ENCODE results near the gene IRAK1BP1. TPM values are rescaled to one million over a fixed set of nuclear protein-coding genes. Genes with fewer than 3 reads are reported as not detected.

Gene IRAK1BP1
- total RNA-seq, 1 donor from 2014 or later, result 3.0 TPM

GRCh38 chr6:78861509-78861908, 5.8 kb upstream of the IRAK1BP1 start:
- Mint-ChIP-seq H3K4me1 (peaks cover 2% of the 10 kb centered on the region), H3K4me3 (no peak overlapping the region), H3K36me3 (ENCODE audit: low read depth) (no peaks in the 10 kb centered on the region), H3K27ac (no peak overlapping the region), H3K9me3 (no peaks in the 10 kb centered on the region), H3K27me3 (no peaks in the 10 kb centered on the region)
- no peak for ATAC-seq (ENCODE audit: low read depth)
- intact Hi-C loops (cut with micrococcal nuclease), result no loop called here
- TF ChIP-seq CTCF (IDR thresholded peaks at IDR 0.05), result no peak
- ChIA-PET CTCF (no interaction called here), POLR2A (no interaction called here)
- DNase-seq, result no peak

- no peak overlapping the region for H3K27ac Mint-ChIP-seq
These were observed 3.8 kb upstream of the IRAK1BP1 start for GRCh38 chr6:78863576-78863975.

GRCh38 chr6:78864957-78865356, 2.4 kb upstream of the IRAK1BP1 start:
- Mint-ChIP-seq H3K27ac (no peak overlapping the region), H3K9me3 (no peaks in the 10 kb centered on the region), H3K4me3 (no peak overlapping the region), H3K36me3 (ENCODE audit: low read depth) (peaks cover 5% of the 10 kb centered on the region), H3K27me3 (no peaks in the 10 kb centered on the region), H3K4me1 (peaks cover 20% of the 10 kb centered on the region)
- no peak for TF ChIP-seq CTCF (IDR thresholded peaks at IDR 0.05)
- ChIA-PET CTCF (no interaction called here), POLR2A (no interaction called here)
- no peak for ATAC-seq (ENCODE audit: low read depth)
- intact Hi-C loops (cut with micrococcal nuclease), result loop anchor here (5.0 kb wide), 3 partner anchors 92 to 1137 kb away; partner anchors contain the start of genes LCA5 and TTK
- DNase-seq, result no peak

More at GRCh38 chr6:78863576-78863975, 3.8 kb upstream of the IRAK1BP1 start:
- TF ChIP-seq CTCF (IDR thresholded peaks at IDR 0.05), result no peak
- no peaks in the 10 kb centered on the region for H3K27me3 Mint-ChIP-seq
- H3K4me3 Mint-ChIP-seq, result no peak overlapping the region
- intact Hi-C loops (cut with micrococcal nuclease), result no loop called here
- no peaks in the 10 kb centered on the region for H3K9me3 Mint-ChIP-seq
- no peak for ATAC-seq (ENCODE audit: low read depth)
- DNase-seq, result no peak
- CTCF ChIA-PET, result no interaction called here
- H3K36me3 Mint-ChIP-seq (ENCODE audit: low read depth), result peaks cover 5% of the 10 kb centered on the region
- peaks cover 20% of the 10 kb centered on the region for H3K4me1 Mint-ChIP-seq
- POLR2A ChIA-PET, result no interaction called here

GRCh38 chr6:78867020-78867369, 356 bp upstream of the IRAK1BP1 start:
- DNase-seq, result no peak
- peaks cover 20% of the 10 kb centered on the region for H3K4me1 Mint-ChIP-seq
- peaks cover 5% of the 10 kb centered on the region for H3K36me3 Mint-ChIP-seq (ENCODE audit: low read depth)
- peak overlapping the region; percentile 98 for H3K27ac Mint-ChIP-seq
- ChIA-PET CTCF (no interaction called here), POLR2A (interaction anchor here (0.7 to 1.2 kb wide), 2 partner anchors 211 to 367 kb away, joined by 3 to 8 read pairs; partner anchors contain the start of genes HMGN3 and PHIP)
- no peak for TF ChIP-seq CTCF (IDR thresholded peaks at IDR 0.05)
- H3K27me3 Mint-ChIP-seq, result no peaks in the 10 kb centered on the region
- peak; percentile 38 for ATAC-seq (ENCODE audit: low read depth)
- H3K4me3 Mint-ChIP-seq, result peak overlapping the region; percentile 99
- H3K9me3 Mint-ChIP-seq, result no peaks in the 10 kb centered on the region
- intact Hi-C loops (cut with micrococcal nuclease), result loop anchor here (1.0 to 5.0 kb wide), 6 partner anchors 90 to 1240 kb away; partner anchors contain the start of genes BCKDHB, HMGN3, LCA5 and PHIP

GRCh38 chr6:78868116-78868515, 765 bp downstream of the IRAK1BP1 start:
- intact Hi-C loops (cut with micrococcal nuclease), result loop anchor here (5.0 kb wide), 3 partner anchors 89 to 1134 kb away; partner anchors contain the start of genes LCA5 and TTK
- TF ChIP-seq CTCF (IDR thresholded peaks at IDR 0.05), result no peak
- DNase-seq (no peak), ATAC-seq (ENCODE audit: low read depth) (no peak)
- Mint-ChIP-seq H3K36me3 (ENCODE audit: low read depth) (peaks cover 6% of the 10 kb centered on the region), H3K4me3 (peak overlapping the region; percentile 99), H3K4me1 (peaks cover 20% of the 10 kb centered on the region), H3K27ac (peak overlapping the region; percentile 98), H3K27me3 (no peaks in the 10 kb centered on the region), H3K9me3 (no peaks in the 10 kb centered on the region)
- ChIA-PET CTCF (no interaction called here), POLR2A (no interaction called here)
